Liver (tissue), 9 donors: ENCODE measurements around the gene ARL13B. TPM values are rescaled to one million over a fixed set of nuclear protein-coding genes. Genes with fewer than 3 reads are reported as not detected.

ENCODE experiments used
- DNase-seq: peaks from one replicate; pipeline ENCODE4 v3.0.0-alpha.2; 2017; ENCODE audit warnings: low spot score
- H3K27ac ChIP-seq, 2 donors: one replicate each; pipeline ENCODE4 v1.7.0; 2013; ENCODE audit warnings: inconsistent platforms in 2 of 2, low read length in 2 of 2, control low read depth in 1 of 2, low read depth in 1 of 2, mild to moderate bottlenecking in 1 of 2
- H3K27me3 ChIP-seq, 4 donors: one replicate each; pipeline versions ENCODE4 v1.6.1 to v1.7.0; 2013; ENCODE audit warnings: low read length in 3 of 4, inconsistent platforms in 1 of 4, mild to moderate bottlenecking in 1 of 4, moderate library complexity in 1 of 4; ENCODE audit not compliant: control insufficient read depth in 4 of 4, insufficient read depth in 4 of 4
- H3K36me3 ChIP-seq, 4 donors: one replicate each; pipeline versions ENCODE4 v1.6.1 to v1.7.0; 2013; ENCODE audit warnings: low read length in 3 of 4, mild to moderate bottlenecking in 3 of 4, low read depth in 1 of 4, moderate library complexity in 1 of 4; ENCODE audit not compliant: control insufficient read depth in 4 of 4, insufficient read depth in 3 of 4
- H3K4me1 ChIP-seq, 4 donors: one replicate each; pipeline versions ENCODE4 v1.6.1 to v1.7.0; 2013; ENCODE audit warnings: low read length in 3 of 4, mild to moderate bottlenecking in 3 of 4, moderate library complexity in 1 of 4; ENCODE audit not compliant: control insufficient read depth in 4 of 4, insufficient read depth in 4 of 4
- H3K4me3 ChIP-seq, 3 donors: one replicate each; pipeline versions ENCODE4 v1.6.1 to v1.7.0; 2013; ENCODE audit warnings: low read length in 3 of 3, control low read depth in 1 of 3, low read depth in 1 of 3, mild to moderate bottlenecking in 1 of 3
- H3K9ac ChIP-seq, 2 donors: one replicate each; pipeline ENCODE4 v1.7.0; 2013; ENCODE audit warnings: low read length in 2 of 2, mild to moderate bottlenecking in 2 of 2, moderate library complexity in 2 of 2, control low read depth in 1 of 2, low read depth in 1 of 2
- H3K9me3 ChIP-seq, 4 donors: one replicate each; pipeline versions ENCODE4 v1.6.1 to v1.7.0; 2013; ENCODE audit warnings: low read length in 3 of 4; ENCODE audit not compliant: control insufficient read depth in 4 of 4
- CTCF ChIP-seq: fragments of 150-350 bp; IDR thresholded peaks from 2 replicates; pipeline ENCODE4 v1.5.1; 2017; ENCODE audit warnings: improper control_type of control experiment, low read depth, low read length; ENCODE audit not compliant: missing input control
- EGR1 ChIP-seq, 2 donors: IDR thresholded peaks; 2 replicates each; pipeline ENCODE4 v1.6.1; 2016 to 2018; ENCODE audit warnings: antibody characterized with exemption in 2 of 2, low read depth in 2 of 2
- FOXA1 ChIP-seq: IDR thresholded peaks from 2 replicates; pipeline ENCODE4 v1.6.1; 2016; ENCODE audit warnings: antibody characterized with exemption
- FOXA2 ChIP-seq: IDR thresholded peaks from 2 replicates; pipeline ENCODE4 v1.6.1; 2016; ENCODE audit warnings: antibody characterized with exemption
- GABPA ChIP-seq, 2 donors: IDR thresholded peaks in 1 of 2; conservative IDR thresholded peaks in 1 of 2; 2 replicates each; pipeline ENCODE4 v1.6.1; 2016; ENCODE audit warnings: antibody characterized with exemption in 2 of 2, mild to moderate bottlenecking in 1 of 2, moderate library complexity in 1 of 2
- HNF4A ChIP-seq, 2 donors: conservative IDR thresholded peaks; 2 replicates each; pipeline ENCODE4 v1.6.1; 2016; ENCODE audit warnings: antibody characterized with exemption in 2 of 2, mild to moderate bottlenecking in 2 of 2
- HNF4G ChIP-seq: IDR thresholded peaks from 2 replicates; pipeline ENCODE4 v1.6.1; 2016; ENCODE audit warnings: antibody characterized with exemption
- JUND ChIP-seq, 2 donors: IDR thresholded peaks; 2 replicates each; pipeline ENCODE4 v1.6.1; 2016; ENCODE audit warnings: antibody characterized with exemption in 2 of 2
- NR2F2 ChIP-seq: IDR thresholded peaks from 2 replicates; pipeline ENCODE4 v1.6.1; 2016; ENCODE audit warnings: antibody characterized with exemption
- RAD21 ChIP-seq, 2 donors: IDR thresholded peaks; 2 replicates each; pipeline ENCODE4 v1.6.1; 2016; ENCODE audit warnings: antibody characterized with exemption in 2 of 2, mild to moderate bottlenecking in 2 of 2
- REST ChIP-seq: IDR thresholded peaks from 2 replicates; pipeline ENCODE4 v1.6.1; 2016; ENCODE audit warnings: antibody characterized with exemption, mild to moderate bottlenecking
- RXRA ChIP-seq, 2 donors: IDR thresholded peaks; 2 replicates each; pipeline ENCODE4 v1.6.1; 2017 to 2018; ENCODE audit warnings: antibody characterized with exemption in 2 of 2, mild to moderate bottlenecking in 1 of 2
- SP1 ChIP-seq: IDR thresholded peaks from 2 replicates; pipeline ENCODE4 v1.6.1; 2018; ENCODE audit warnings: antibody characterized with exemption, mild to moderate bottlenecking
- TAF1 ChIP-seq: conservative IDR thresholded peaks from 2 replicates; pipeline ENCODE4 v1.6.1; 2016; ENCODE audit warnings: antibody characterized with exemption, mild to moderate bottlenecking
- YY1 ChIP-seq: IDR thresholded peaks from 2 replicates; pipeline ENCODE4 v1.6.1; 2016; ENCODE audit warnings: antibody characterized with exemption, mild to moderate bottlenecking
- WGBS: extraction: QIAGEN DNeasy Blood & Tissue Kit; methylation state at CpG from one replicate; pipeline ENCODE4 v1.1.7; 2013; 5-methylcytosine and 5-hydroxymethylcytosine counted together
- polyA plus RNA-seq, 2 donors: library from polyadenylated mRNA; stranded (reverse) in 1 of 2; unstranded in 1 of 2; fragments of 200-250 nt in 1 of 2; fragments of >200 nt in 1 of 2; fragmentation: Nextera tagmentation in 1 of 2; extraction: Ambion mirVana in 1 of 2; gene quantifications; one replicate each; pipeline versions ENCODE4 v1.2.1 to v1.2.3, GENCODE V29; 2013 to 2015
- total RNA-seq, 2 donors: library from RNA; depleted of rRNA; stranded (reverse); fragments of >200 nt; gene quantifications; one replicate each; pipeline ENCODE4 v1.2.3, GENCODE V29; 2014
- TF ChIP-seq, protein P1 (sequence below): IDR thresholded peaks from 2 replicates; pipeline ENCODE4 v1.6.1; 2016; ENCODE audit warnings: antibody characterized with exemption
- TF ChIP-seq, protein P2 (sequence below): IDR thresholded peaks from 2 replicates; pipeline ENCODE4 v1.6.1; 2016; ENCODE audit warnings: antibody characterized with exemption
- TF ChIP-seq, protein P3 (sequence below): IDR thresholded peaks from 2 replicates; pipeline ENCODE4 v1.6.1; 2016; ENCODE audit warnings: antibody characterized with exemption
- donor health status: healthy.
- donor health status: healthy.
- donor health status: healthy.
- donor health status: healthy.
- donor health status: healthy.

Gene ARL13B
- total and polyA plus RNA-seq, 4 donors = 3.0 to 5.8 (median 3.5) TPM

GRCh38 chr3:93988283-93988682, 8.3 kb downstream of the ARL13B start:
- Histone ChIP-seq H3K36me3 (no peaks in the 10 kb centered on the region), H3K9ac (no peak overlapping the region), H3K27me3 (no peaks in the 10 kb centered on the region), H3K4me1 (no peaks in the 10 kb centered on the region), H3K27ac (no peak overlapping the region), H3K4me3 (no peak overlapping the region), H3K9me3 (no peaks in the 10 kb centered on the region)
- no peak for DNase-seq
- TF ChIP-seq JUND (IDR thresholded peaks at IDR 0.05) = no peak

DNA sequence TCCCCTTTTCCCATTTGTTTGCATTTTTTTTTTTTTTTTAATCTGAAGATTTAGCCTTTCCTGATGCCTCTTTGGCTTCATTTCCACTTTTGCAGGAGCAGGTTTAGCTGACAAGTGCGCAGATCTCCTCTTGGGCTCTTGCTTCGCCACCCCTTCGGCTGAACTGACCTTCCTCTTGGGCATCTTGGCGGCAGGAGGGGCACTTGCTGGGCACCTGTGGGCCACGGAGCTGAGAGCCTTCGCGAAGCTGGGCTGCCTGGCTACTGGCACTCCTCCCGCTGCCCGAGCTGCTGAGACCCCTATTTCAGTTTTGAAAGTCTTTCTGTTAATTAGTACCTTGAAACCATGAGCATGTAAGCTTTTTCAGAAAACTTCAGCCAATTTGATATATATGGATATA, 8.8 kb downstream of the ARL13B start:
- Histone ChIP-seq H3K9ac (no peak overlapping the region), H3K27me3 (no peaks in the 10 kb centered on the region), H3K27ac (no peak overlapping the region), H3K4me3 (no peak overlapping the region), H3K9me3 (no peaks in the 10 kb centered on the region), H3K4me1 (no peaks in the 10 kb centered on the region), H3K36me3 (no peaks in the 10 kb centered on the region)
- DNase-seq = no peak
- TF ChIP-seq REST (no peak), RAD21 (IDR thresholded peaks at IDR 0.05) (no peak), GABPA (IDR thresholded peaks at IDR 0.05 in 1 of 2, conservative IDR thresholded peaks at IDR 0.05 in 1 of 2) (no peak), SP1 (no peak), FOXA2 (no peak), RXRA (IDR thresholded peaks at IDR 0.05) (no peak), EGR1 (IDR thresholded peaks at IDR 0.05; ENCODE audit: low read depth in 2 of 2) (no peak), NR2F2 (no peak), JUND (IDR thresholded peaks at IDR 0.05) (no peak), TAF1 (no peak), YY1 (no peak), CTCF (no peak), FOXA1 (no peak), HNF4A (conservative IDR thresholded peaks at IDR 0.05) (no peak), HNF4G (no peak)
- TF ChIP-seq, protein P1, sequence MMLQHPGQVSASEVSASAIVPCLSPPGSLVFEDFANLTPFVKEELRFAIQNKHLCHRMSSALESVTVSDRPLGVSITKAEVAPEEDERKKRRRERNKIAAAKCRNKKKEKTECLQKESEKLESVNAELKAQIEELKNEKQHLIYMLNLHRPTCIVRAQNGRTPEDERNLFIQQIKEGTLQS = no peak
- TF ChIP-seq, protein P2, sequence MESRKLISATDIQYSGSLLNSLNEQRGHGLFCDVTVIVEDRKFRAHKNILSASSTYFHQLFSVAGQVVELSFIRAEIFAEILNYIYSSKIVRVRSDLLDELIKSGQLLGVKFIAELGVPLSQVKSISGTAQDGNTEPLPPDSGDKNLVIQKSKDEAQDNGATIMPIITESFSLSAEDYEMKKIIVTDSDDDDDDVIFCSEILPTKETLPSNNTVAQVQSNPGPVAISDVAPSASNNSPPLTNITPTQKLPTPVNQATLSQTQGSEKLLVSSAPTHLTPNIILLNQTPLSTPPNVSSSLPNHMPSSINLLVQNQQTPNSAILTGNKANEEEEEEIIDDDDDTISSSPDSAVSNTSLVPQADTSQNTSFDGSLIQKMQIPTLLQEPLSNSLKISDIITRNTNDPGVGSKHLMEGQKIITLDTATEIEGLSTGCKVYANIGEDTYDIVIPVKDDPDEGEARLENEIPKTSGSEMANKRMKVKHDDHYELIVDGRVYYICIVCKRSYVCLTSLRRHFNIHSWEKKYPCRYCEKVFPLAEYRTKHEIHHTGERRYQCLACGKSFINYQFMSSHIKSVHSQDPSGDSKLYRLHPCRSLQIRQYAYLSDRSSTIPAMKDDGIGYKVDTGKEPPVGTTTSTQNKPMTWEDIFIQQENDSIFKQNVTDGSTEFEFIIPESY = no peak
- TF ChIP-seq, protein P3, sequence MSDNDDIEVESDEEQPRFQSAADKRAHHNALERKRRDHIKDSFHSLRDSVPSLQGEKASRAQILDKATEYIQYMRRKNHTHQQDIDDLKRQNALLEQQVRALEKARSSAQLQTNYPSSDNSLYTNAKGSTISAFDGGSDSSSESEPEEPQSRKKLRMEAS = no peak
- 98% methylated on average over 9 of the region's 9 CpGs for WGBS
